ENCODE data around the gene SEMA3B.

Gene SEMA3B

DNA sequence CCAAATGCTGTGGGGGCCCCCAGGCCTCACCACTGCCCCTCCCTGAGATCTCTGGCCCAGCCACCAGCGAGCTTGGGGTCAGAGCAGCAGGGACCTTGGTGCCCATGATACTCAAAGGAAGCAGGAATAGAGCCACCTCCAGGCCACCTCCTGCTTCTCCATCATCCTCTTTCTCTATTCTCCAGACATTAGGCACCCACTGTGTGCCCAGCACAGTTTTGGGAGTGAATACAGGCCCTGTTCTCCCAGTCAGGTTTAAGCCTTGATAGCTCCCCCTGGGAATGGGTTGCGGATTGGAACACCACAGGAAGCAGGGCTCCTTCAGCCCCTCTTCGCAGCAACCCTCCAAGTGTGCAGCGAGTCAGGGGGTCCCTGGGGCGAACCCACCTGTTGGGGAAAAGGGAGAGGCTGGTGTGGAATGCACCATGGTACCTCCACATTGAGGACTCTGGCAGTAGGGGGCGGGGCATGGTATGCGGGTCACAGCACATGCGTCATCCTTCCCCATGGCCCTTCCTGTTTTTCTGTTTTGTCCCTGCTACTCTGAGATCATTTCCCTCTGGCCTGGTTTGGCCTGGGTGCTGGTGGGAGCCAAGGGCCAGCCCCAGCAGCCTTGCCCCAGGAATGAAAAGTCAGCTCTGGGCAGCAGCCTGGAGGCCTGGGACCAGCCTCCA is 14.2 kb upstream of the SEMA3B start:
- H3K27ac ChIP-seq, result no peak overlapping the region
- TF ChIP-seq, protein P1, sequence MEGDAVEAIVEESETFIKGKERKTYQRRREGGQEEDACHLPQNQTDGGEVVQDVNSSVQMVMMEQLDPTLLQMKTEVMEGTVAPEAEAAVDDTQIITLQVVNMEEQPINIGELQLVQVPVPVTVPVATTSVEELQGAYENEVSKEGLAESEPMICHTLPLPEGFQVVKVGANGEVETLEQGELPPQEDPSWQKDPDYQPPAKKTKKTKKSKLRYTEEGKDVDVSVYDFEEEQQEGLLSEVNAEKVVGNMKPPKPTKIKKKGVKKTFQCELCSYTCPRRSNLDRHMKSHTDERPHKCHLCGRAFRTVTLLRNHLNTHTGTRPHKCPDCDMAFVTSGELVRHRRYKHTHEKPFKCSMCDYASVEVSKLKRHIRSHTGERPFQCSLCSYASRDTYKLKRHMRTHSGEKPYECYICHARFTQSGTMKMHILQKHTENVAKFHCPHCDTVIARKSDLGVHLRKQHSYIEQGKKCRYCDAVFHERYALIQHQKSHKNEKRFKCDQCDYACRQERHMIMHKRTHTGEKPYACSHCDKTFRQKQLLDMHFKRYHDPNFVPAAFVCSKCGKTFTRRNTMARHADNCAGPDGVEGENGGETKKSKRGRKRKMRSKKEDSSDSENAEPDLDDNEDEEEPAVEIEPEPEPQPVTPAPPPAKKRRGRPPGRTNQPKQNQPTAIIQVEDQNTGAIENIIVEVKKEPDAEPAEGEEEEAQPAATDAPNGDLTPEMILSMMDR (IDR thresholded peaks at IDR 0.05), result no peak
- no peak for TF ChIP-seq ZFX (IDR thresholded peaks at IDR 0.05; ENCODE audit: borderline replicate concordance)

DNA sequence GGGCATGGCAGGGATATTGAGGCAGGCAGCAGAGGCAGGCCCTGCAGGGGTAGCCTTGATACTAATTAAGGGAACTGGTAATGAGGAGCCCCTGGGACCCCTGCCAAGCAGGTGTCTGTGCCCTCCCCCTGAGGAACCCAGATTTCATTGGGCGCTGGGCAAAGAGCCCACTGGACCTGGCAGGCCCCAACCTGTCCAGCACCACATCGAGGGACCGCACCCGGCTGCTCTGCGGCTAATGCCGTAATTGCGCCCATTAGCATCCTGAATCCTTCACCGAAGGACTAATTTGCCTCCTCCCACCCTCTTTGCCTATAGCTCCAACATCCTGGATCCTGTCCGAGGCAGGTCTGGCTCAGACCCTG is 13.7 kb upstream of the SEMA3B start:
- TF ChIP-seq, protein P1 (IDR thresholded peaks at IDR 0.05), result no peak
- TF ChIP-seq ZFX (IDR thresholded peaks at IDR 0.05; ENCODE audit: borderline replicate concordance), result no peak
- no peak overlapping the region for H3K27ac ChIP-seq

DNA sequence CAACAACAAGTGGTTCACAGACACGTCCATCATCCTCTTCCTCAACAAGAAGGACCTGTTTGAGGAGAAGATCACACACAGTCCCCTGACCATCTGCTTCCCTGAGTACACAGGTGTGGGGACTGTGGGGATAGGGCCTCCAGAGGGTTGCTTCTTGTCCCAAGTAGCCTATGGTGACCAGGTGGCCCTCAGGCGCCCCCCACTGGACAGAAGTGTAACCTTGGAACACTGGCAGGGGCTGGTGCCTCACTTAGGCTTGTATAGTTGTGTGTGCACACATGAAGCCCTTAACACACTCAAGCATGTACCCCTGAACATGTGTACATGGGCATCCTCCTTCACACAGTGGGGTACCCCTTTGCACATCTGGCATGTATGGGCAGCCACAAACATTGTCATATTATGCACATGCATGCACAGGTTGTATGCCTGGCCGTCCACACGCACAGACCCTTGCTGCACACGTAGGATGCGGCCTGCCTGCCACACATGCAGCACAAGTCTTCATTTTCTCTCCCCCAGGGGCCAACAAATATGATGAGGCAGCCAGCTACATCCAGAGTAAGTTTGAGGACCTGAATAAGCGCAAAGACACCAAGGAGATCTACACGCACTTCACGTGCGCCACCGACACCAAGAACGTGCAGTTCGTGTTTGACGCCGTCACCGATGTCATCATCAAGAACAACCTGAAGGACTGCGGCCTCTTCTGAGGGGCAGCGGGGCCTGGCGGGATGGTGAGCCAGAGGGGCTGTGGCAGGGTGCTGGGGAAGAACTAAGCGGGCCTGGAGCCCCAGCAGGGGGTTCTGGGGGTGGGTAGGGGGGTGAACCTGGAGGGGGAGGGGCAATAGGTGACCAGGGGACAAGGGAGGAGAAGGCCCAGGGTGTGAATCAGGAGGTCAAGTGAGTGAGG is 11.7 kb upstream of the SEMA3B start:
- TF ChIP-seq, protein P1 (IDR thresholded peaks at IDR 0.05), result peak; percentile 87
- no peak for TF ChIP-seq ZFX (IDR thresholded peaks at IDR 0.05; ENCODE audit: borderline replicate concordance)
- H3K27ac ChIP-seq, result no peak overlapping the region

DNA sequence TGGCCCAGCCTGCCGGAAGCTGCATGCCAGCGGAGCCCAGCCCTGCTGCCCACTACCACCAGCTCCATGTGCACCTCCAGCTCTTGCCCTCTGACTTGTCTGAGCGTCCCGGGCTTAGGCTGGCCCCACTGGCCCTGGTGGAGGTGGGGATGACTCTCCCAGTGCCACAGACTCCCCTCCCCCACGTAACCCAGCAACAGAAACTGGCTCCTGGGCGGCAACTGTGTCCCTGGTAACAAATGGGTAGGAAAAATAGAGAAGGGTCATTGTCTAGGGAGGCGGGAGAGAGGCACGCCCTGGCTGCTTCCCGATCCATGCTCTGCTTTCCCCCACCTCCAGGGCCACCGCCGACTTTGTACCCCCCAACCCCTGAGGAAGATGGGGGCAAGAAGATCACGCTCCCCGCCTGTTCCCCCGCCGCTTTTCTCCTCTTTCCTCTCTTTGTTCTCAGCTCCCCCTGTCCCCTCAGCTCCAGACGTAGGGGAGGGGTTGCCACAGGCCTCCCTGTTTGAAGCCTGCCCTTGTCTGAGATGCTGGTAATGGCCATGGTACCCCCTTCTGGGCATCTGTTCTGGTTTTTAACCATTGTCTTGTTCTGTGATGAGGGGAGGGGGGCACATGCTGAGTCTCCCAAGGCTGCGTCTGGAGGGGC is 10.8 kb upstream of the SEMA3B start:
- no peak for TF ChIP-seq ZFX (IDR thresholded peaks at IDR 0.05; ENCODE audit: borderline replicate concordance)
- TF ChIP-seq, protein P1 (IDR thresholded peaks at IDR 0.05), result no peak
- 0 out of 2 replicates have a peak overlapping the region, but pooled peaks have one; percentile 84 for H3K27ac ChIP-seq

DNA sequence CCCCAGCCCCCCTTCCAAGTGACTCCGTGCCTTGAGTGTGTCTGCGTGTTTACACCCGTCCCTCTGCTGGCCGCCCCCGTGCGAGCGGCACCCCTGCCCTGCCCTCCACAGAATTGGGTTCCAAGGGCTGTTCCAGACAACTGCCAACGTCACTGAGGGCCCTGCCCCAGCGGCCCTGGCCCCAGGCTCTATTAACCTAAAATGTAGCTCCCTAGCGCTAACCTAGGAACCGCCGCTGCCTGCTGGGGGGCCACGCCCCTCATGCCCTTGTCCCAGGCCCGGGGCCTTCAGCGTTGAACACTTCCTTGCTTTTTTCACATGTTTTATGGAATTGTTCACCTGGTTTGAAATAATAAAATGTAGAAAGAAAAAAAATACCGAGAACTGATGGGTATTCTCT is 10.0 kb upstream of the SEMA3B start:
- TF ChIP-seq, protein P1 (IDR thresholded peaks at IDR 0.05), result no peak
- no peak for TF ChIP-seq ZFX (IDR thresholded peaks at IDR 0.05; ENCODE audit: borderline replicate concordance)
- H3K27ac ChIP-seq, result peak overlapping the region; percentile 84

DNA sequence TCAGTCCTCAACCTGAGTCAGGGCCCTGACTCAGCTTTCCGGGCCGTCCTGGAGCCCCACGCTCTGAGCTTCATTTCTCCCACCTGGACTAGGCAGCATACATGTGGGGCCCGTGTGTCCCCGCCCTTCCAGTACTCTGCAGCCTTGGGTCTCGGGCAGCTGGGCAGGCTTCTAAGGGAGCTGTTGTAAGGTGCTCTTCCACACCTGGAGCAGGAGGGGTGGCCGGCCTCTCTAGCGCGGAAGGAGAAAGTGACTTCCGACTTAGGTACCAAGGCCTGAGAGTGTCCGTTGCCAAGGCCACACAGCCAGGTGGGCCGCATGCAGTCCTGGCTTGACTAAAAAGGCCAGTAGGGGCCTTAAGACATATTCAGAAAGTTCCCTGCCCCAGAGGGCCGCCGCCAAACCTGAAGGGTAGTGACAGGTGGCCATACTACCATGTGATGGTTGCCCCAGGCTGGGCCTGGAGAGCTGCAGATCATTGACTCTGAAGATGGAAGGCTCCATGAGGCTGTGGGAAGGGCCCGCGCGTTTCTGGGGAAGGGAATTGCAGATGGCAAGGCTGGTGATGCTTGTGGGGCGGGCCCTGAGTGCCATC is 9.4 kb upstream of the SEMA3B start:
- no peak for TF ChIP-seq ZFX (IDR thresholded peaks at IDR 0.05; ENCODE audit: borderline replicate concordance)
- TF ChIP-seq, protein P1 (IDR thresholded peaks at IDR 0.05), result no peak
- H3K27ac ChIP-seq, result peak overlapping the region; percentile 84
